Measurements from ENCODE around the gene PAQR5. TPM values are rescaled to one million over a fixed set of nuclear protein-coding genes. Genes with fewer than 3 reads are reported as not detected.

Gene PAQR5
- total and polyA plus RNA-seq, 9 of the 15 experiments (the other 6 are each of a cell fraction or from before 2014, with no cell fraction given): 0.04 to 0.08 TPM; not detected in 7

- no peak for TF ChIP-seq ZNF407 (IDR thresholded peaks at IDR 0.05; ENCODE audit: low read depth)
- no peak for TF ChIP-seq CHD2 (IDR thresholded peaks at IDR 0.05; ENCODE audit: low read depth, low read length)
- TF ChIP-seq PML (IDR thresholded peaks at IDR 0.05; ENCODE audit: low read length): peak; percentile 88
- no peak for TF ChIP-seq ZNF586 (CRISPR knock-in tag; conservative IDR thresholded peaks at IDR 0.05)
- no peak for TF ChIP-seq BMI1 (IDR thresholded peaks at IDR 0.05; ENCODE audit: low read length)
- TF ChIP-seq, protein P1, sequence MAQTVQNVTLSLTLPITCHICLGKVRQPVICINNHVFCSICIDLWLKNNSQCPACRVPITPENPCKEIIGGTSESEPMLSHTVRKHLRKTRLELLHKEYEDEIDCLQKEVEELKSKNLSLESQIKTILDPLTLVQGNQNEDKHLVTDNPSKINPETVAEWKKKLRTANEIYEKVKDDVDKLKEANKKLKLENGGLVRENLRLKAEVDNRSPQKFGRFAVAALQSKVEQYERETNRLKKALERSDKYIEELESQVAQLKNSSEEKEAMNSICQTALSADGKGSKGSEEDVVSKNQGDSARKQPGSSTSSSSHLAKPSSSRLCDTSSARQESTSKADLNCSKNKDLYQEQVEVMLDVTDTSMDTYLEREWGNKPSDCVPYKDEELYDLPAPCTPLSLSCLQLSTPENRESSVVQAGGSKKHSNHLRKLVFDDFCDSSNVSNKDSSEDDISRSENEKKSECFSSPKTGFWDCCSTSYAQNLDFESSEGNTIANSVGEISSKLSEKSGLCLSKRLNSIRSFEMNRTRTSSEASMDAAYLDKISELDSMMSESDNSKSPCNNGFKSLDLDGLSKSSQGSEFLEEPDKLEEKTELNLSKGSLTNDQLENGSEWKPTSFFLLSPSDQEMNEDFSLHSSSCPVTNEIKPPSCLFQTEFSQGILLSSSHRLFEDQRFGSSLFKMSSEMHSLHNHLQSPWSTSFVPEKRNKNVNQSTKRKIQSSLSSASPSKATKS (CRISPR knock-in tag; IDR thresholded peaks at IDR 0.05): no peak
- no peak for TF ChIP-seq FOXM1 (IDR thresholded peaks at IDR 0.05; ENCODE audit: low read depth)
- TF ChIP-seq FOXM1 (CRISPR knock-in tag; IDR thresholded peaks at IDR 0.05; ENCODE audit: low read depth): peak; percentile 84; the same call in 1 of the 2 replicates
- no peak for TF ChIP-seq TAF15 (IDR thresholded peaks at IDR 0.05; ENCODE audit: low read depth, low read length)
- no peak for TF ChIP-seq NR2C1 (IDR thresholded peaks at IDR 0.05)
- TF ChIP-seq NR2C1 (tag; IDR thresholded peaks at IDR 0.05): no peak
- TF ChIP-seq PHF21A (IDR thresholded peaks at IDR 0.05; ENCODE audit: borderline replicate concordance, low read depth): no peak
- peak; percentile 32 for TF ChIP-seq LCOR (CRISPR knock-in tag; IDR thresholded peaks at IDR 0.05)
- no peak for TF ChIP-seq CEBPG (CRISPR knock-in tag; IDR thresholded peaks at IDR 0.05)
- no peak for TF ChIP-seq CEBPG (tag; conservative IDR thresholded peaks at IDR 0.05 in 1 of 2, IDR thresholded peaks at IDR 0.05 in 1 of 2)
- TF ChIP-seq ZNF239 (CRISPR knock-in tag; IDR thresholded peaks at IDR 0.05): no peak
- no peak for TF ChIP-seq ZNF184 (CRISPR knock-in tag; IDR thresholded peaks at IDR 0.05)
- no peak for TF ChIP-seq ZNF133 (CRISPR knock-in tag; IDR thresholded peaks at IDR 0.05)
- TF ChIP-seq RBBP5 (IDR thresholded peaks at IDR 0.05; ENCODE audit: borderline replicate concordance, insufficient read depth, low read length, poor library complexity, severe bottlenecking): peak; percentile 89
- TF ChIP-seq TBL1XR1 (IDR thresholded peaks at IDR 0.05; ENCODE audit: low read length in 2 of 2): no peak
Measured at GRCh38 chr15:69452692-69453521, 154.2 kb downstream of the PAQR5 start, which contains the start of gene RPLP1 (continued).
